GM23248 (cell line): Measurements from ENCODE around the gene PLD4. TPM values are rescaled to one million over a fixed set of nuclear protein-coding genes. Genes with fewer than 3 reads are reported as not detected.

Source experiments
- DNase-seq: peaks from one replicate; pipeline ENCODE4 v3.0.0-alpha.2; 2015
- H2AFZ ChIP-seq: fragments of 200-600 bp; sonication (generic); 2 replicates; pipeline ENCODE4 v1.6.1; 2016; ENCODE audit warnings: antibody characterized with exemption
- H3F3A ChIP-seq: fragments of 200-600 bp; sonication (generic); 2 replicates; pipeline ENCODE4 v1.6.1; 2016; ENCODE audit warnings: mild to moderate bottlenecking, antibody characterized with exemption, mixed run types; ENCODE audit not compliant: insufficient read depth
- H3K27ac ChIP-seq: fragments of 200-600 bp; sonication (generic); 2 replicates; pipeline ENCODE4 v1.5.1; 2016; ENCODE audit warnings: mild to moderate bottlenecking
- H3K27me3 ChIP-seq: fragments of 200-600 bp; sonication (generic); replicated peaks from 2 replicates; pipeline ENCODE4 v1.6.1; 2016; ENCODE audit warnings: mild to moderate bottlenecking; ENCODE audit not compliant: insufficient read depth
- H3K36me3 ChIP-seq: fragments of 200-600 bp; sonication (generic); 2 replicates; pipeline ENCODE4 v1.6.1; 2016; ENCODE audit warnings: low read depth, mild to moderate bottlenecking
- H3K4me1 ChIP-seq: fragments of 200-600 bp; sonication (generic); 2 replicates; pipeline ENCODE4 v1.6.1; 2016; ENCODE audit warnings: mild to moderate bottlenecking; ENCODE audit not compliant: insufficient read depth
- H3K4me2 ChIP-seq: fragments of 200-600 bp; sonication (generic); one replicate; pipeline ENCODE4 v1.6.1; 2016; ENCODE audit warnings: mild to moderate bottlenecking; ENCODE audit not compliant: unreplicated experiment
- H3K4me3 ChIP-seq: fragments of 200-600 bp; sonication (generic); 2 replicates; pipeline ENCODE4 v1.5.1; 2016; ENCODE audit warnings: mild to moderate bottlenecking
- H3K79me2 ChIP-seq: fragments of 200-600 bp; sonication (generic); 2 replicates; pipeline ENCODE4 v1.6.1; 2016; ENCODE audit warnings: mild to moderate bottlenecking; ENCODE audit not compliant: insufficient read depth
- H3K9ac ChIP-seq: fragments of 200-600 bp; sonication (generic); 2 replicates; pipeline ENCODE4 v1.6.1; 2016; ENCODE audit warnings: mild to moderate bottlenecking
- H3K9me2 ChIP-seq: fragments of 200-600 bp; sonication (generic); 2 replicates; pipeline ENCODE4 v1.6.1; 2016; ENCODE audit warnings: mixed run types, mild to moderate bottlenecking, moderate library complexity; ENCODE audit not compliant: insufficient read depth
- H3K9me3 ChIP-seq: fragments of 200-600 bp; sonication (generic); one replicate; pipeline ENCODE4 v1.6.1; 2017; ENCODE audit warnings: low read depth
- H4K20me1 ChIP-seq: fragments of 200-600 bp; sonication (generic); 2 replicates; pipeline ENCODE4 v1.6.0; 2016; ENCODE audit not compliant: insufficient read depth
- EZH2 ChIP-seq: fragments of 200-600 bp; sonication (generic); IDR thresholded peaks from 2 replicates; pipeline ENCODE4 v1.6.1; 2018; ENCODE audit warnings: antibody characterized with exemption, mild to moderate bottlenecking; ENCODE audit not compliant: insufficient read depth, poor library complexity, severe bottlenecking
- EZH2phosphoT487 ChIP-seq: fragments of 200-600 bp; sonication (generic); IDR thresholded peaks from 2 replicates; pipeline ENCODE4 v1.6.1; 2018; ENCODE audit warnings: antibody characterized with exemption, moderate library complexity, mild to moderate bottlenecking, low read depth; ENCODE audit not compliant: insufficient read depth
- WGBS, 2 experiments: methylation state at CpG; one replicate each; pipeline ENCODE4 v1.1.6; 2015 to 2017; ENCODE audit warnings: low lambda C conversion rate in 2 of 2, low coverage in 1 of 2; ENCODE audit errors: missing lambda C conversion rate in 2 of 2; 5-methylcytosine and 5-hydroxymethylcytosine counted together
- in situ Hi-C: fragments of 300-500 bp; cut with MboI; formaldehyde crosslinking; loops from 2 replicates; pipeline ENCODE4 v1.15.0; 2020
- polyA plus RNA-seq: library from polyadenylated mRNA; unstranded; fragments of >200 nt; fragmentation: Nextera tagmentation; extraction: Ambion mirVana; gene quantifications from 2 replicates; pipeline ENCODE4 v1.2.1, GENCODE V29; 2016
- total RNA-seq: library from RNA; depleted of rRNA; stranded (reverse); fragments of >200 nt; shearing (Covaris generic); gene quantifications from 2 replicates; pipeline ENCODE4 v1.2.3, GENCODE V29; 2014; rRNA removed

The PLD4 gene, protein sequence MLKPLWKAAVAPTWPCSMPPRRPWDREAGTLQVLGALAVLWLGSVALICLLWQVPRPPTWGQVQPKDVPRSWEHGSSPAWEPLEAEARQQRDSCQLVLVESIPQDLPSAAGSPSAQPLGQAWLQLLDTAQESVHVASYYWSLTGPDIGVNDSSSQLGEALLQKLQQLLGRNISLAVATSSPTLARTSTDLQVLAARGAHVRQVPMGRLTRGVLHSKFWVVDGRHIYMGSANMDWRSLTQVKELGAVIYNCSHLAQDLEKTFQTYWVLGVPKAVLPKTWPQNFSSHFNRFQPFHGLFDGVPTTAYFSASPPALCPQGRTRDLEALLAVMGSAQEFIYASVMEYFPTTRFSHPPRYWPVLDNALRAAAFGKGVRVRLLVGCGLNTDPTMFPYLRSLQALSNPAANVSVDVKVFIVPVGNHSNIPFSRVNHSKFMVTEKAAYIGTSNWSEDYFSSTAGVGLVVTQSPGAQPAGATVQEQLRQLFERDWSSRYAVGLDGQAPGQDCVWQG
- not detected in 2 replicates for total RNA-seq
- not detected in 2 replicates for polyA plus RNA-seq

DNA sequence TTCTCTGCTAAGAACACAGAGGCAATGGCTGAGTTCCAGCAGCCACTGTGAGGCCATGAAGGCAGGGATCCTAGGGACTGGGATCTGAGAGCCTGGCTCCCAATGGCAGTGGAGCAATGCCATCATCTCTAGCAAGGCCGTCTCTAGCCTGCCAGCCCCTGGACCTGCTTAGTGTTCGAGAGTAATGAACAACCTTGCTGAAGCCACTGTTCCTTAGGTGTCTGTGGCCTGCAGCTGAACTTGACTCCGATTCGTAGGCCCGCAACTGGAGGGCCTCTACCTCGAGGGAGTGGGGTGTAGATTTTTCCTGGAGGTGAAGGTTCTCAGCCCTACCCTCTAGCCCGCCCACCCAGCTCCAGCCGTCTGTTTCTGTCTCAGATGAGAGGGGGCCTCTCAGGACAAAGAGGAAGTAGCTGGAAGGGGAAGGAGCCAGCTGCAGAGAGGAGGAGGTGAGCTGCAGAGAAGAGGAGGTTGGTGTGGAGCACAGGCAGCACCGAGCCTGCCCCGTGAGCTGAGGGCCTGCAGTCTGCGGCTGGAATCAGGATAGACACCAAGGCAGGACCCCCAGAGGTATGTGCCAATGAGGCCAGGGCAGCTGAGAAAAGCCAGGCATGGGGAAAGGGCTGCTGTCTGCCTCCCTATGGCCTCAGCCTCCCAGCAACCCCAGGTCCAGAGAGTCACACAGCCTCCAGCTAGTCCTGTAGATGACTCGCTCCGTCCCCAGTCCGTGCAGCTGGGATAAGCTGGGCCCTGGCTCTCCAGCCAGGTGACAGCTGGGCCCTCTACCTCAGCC lies at the start of gene PLD4:
Gene PLD4 (plus strand): TSS at position 459 of the 793 bp plus-strand sequence. CDS start 2,262 bp downstream, outside the sequence.
- Histone ChIP-seq H3F3A (no peaks in the 10 kb centered on the region), H3K4me3 (no peak within 1 kb of the TSS), H3K9me2 (no peaks in the 10 kb centered on the region), H3K27ac (no peak within 1 kb of the TSS), H2AFZ (no peak within 1 kb of the TSS), H3K36me3 (no peaks in the 10 kb centered on the region), H3K79me2 (no peaks in the 10 kb centered on the region), H3K4me2 (no peak within 1 kb of the TSS), H3K27me3 (0 out of 2 replicates have a peak, but pooled peaks cover 4% of the 10 kb centered on the region), H3K9ac (no peak within 1 kb of the TSS), H4K20me1 (no peaks in the 10 kb centered on the region), H3K9me3 (no peaks in the 10 kb centered on the region), H3K4me1 (no peaks in the 10 kb centered on the region)
- DNase-seq: no peak
- in situ Hi-C loops: no loop called here
- TF ChIP-seq EZH2 (no peak), EZH2phosphoT487 (no peak)
- 87% methylated on average over 13 to 14 of the region's 14 CpGs for WGBS, 2 experiments

DNA sequence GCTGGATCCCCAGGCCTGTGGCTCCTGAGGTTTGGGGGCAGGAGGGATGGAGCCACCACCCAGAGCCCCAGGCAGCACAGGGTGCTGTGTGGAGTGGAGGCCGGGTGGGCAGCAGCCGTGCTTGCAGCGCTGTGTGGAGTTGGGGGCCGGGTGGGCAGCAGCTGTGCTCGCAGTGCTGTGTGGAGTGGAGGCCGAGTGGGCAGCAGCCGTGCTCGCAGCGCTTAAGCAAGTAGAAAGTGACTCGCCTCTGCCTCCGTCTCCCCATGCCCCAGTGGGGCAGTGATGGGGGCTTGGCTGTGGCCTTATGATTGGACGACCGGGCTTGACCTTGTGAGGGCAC lies 49.3 kb upstream of the PLD4 start:
- Histone ChIP-seq H3K4me1 (peaks cover 8% of the 10 kb centered on the region), H3K4me3 (no peak overlapping the region), H3K4me2 (no peak overlapping the region), H3K27me3 (no peaks in the 10 kb centered on the region), H4K20me1 (no peaks in the 10 kb centered on the region), H3K9ac (no peak overlapping the region), H3K9me3 (no peaks in the 10 kb centered on the region), H3F3A (no peaks in the 10 kb centered on the region), H3K36me3 (no peaks in the 10 kb centered on the region), H3K79me2 (peaks cover 48% of the 10 kb centered on the region), H3K9me2 (no peaks in the 10 kb centered on the region), H2AFZ (no peak overlapping the region), H3K27ac (no peak overlapping the region)
- in situ Hi-C loops: no loop called here
- TF ChIP-seq EZH2phosphoT487: no peak
- no peak for TF ChIP-seq EZH2
- WGBS, 2 experiments: 95 to 97% methylated on average over 11 to 13 of the region's 13 CpGs
- DNase-seq: no peak

DNA sequence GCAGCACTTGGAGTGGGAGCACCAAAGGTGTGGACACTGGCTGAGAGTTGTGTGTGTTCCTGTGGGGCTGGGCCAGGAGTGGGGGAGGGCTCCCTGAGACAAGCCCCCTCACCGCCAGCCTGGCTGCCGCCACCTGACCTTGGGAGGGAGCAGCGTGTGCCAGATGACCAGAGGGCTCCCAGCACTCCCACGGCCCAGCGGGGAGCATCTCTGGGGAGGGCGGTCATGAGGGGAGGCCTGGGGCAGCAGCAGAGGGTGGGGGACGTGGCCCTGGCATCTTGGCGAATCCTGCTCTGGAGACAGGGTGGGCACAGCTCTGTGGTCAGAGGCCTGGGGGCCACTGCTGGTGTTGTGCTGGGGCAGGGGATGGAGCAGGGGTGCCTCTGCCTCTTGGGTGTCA lies 48.9 kb upstream of the PLD4 start:
- in situ Hi-C loops: no loop called here
- Histone ChIP-seq H3K4me1 (peaks cover 8% of the 10 kb centered on the region), H4K20me1 (no peaks in the 10 kb centered on the region), H3K9me2 (no peaks in the 10 kb centered on the region), H3K4me3 (no peak overlapping the region), H3K27ac (no peak overlapping the region), H3K9me3 (no peaks in the 10 kb centered on the region), H3K4me2 (no peak overlapping the region), H3K79me2 (peaks cover 43% of the 10 kb centered on the region), H3F3A (no peaks in the 10 kb centered on the region), H3K36me3 (no peaks in the 10 kb centered on the region), H3K27me3 (no peaks in the 10 kb centered on the region), H2AFZ (no peak overlapping the region), H3K9ac (no peak overlapping the region)
- TF ChIP-seq EZH2phosphoT487 (no peak), EZH2 (no peak)
- DNase-seq: no peak
- WGBS, 2 experiments: 98 to 100% methylated on average over 8 of the region's 8 CpGs

DNA sequence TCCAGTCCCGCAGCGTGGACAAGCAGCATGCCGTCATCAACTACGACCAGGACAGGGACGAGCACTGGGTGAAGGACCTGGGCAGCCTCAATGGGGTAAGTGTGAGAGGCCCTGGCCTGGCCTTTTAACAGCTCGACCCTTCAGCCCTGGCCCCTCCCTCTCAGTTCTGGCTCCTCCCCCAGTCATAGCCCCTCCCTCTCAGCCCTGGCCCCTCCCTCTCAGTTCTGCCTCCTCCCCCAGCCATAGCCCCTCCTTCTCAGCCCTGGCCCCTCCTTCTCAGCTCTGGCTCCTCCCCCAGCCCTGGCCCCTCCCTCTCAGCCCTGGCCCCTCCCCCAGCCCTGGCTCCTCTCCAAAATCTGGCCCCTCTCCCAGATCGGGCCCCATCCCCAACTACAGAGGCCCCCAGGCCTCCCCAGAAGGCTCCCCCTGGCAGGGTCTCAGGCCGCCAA lies 48.4 kb upstream of the PLD4 start:
- DNase-seq: peak; percentile 72
- Histone ChIP-seq H3K4me3 (no peak overlapping the region), H3K4me2 (no peak overlapping the region), H3K79me2 (peaks cover 39% of the 10 kb centered on the region), H2AFZ (no peak overlapping the region), H3K9me3 (no peaks in the 10 kb centered on the region), H3K36me3 (no peaks in the 10 kb centered on the region), H3K9me2 (no peaks in the 10 kb centered on the region), H3K4me1 (peaks cover 8% of the 10 kb centered on the region), H3K9ac (no peak overlapping the region), H4K20me1 (no peaks in the 10 kb centered on the region), H3K27ac (no peak overlapping the region), H3F3A (no peaks in the 10 kb centered on the region), H3K27me3 (no peaks in the 10 kb centered on the region)
- WGBS, 2 experiments: 73 to 97% methylated on average over 5 to 6 of the region's 8 CpGs
- in situ Hi-C loops: no loop called here
- TF ChIP-seq EZH2: no peak
- no peak for TF ChIP-seq EZH2phosphoT487
